Fibroblast of the aortic adventitia (primary cell): ENCODE results near the gene PF4V1. TPM values are rescaled to one million over a fixed set of nuclear protein-coding genes. Genes with fewer than 3 reads are reported as not detected.
"Not testable (repeated sequence)": the region's sequence is repeated elsewhere in the genome, so short reads cannot be mapped to it uniquely, and the experiment has no call there.

Source experiments
- DNase-seq: peaks from one replicate; pipeline ENCODE4 v3.0.0-alpha.2; 2010; ENCODE audit warnings: low read depth
- H3K4me3 ChIP-seq: 2 replicates; pipeline ENCODE4 v1.5.1; 2011; ENCODE audit warnings: low read depth, mild to moderate bottlenecking, control low read depth, low read length, moderate library complexity
- CTCF ChIP-seq: IDR thresholded peaks from 2 replicates; pipeline ENCODE4 v1.5.1; 2011; ENCODE audit warnings: mild to moderate bottlenecking, low read length, control low read depth, inconsistent platforms; ENCODE audit not compliant: insufficient read depth
- total RNA-seq: library from RNA; depleted of rRNA; stranded (reverse); fragments of >200 nt; gene quantifications from 2 replicates; pipeline ENCODE4 v1.2.3, GENCODE V29; 2012; ENCODE audit warnings: low replicate concordance

Gene PF4V1
- total RNA-seq, 1 donor, result not detected

- H3K4me3 ChIP-seq, result no peak overlapping the region
- DNase-seq, result peak; percentile 97
- no peak for TF ChIP-seq CTCF
These were observed 38.8 kb downstream of the PF4V1 start for GRCh38 chr4:73891739-73892405.

- no peak overlapping the region for H3K4me3 ChIP-seq
- no peak for DNase-seq
These were observed 39.9 kb downstream of the PF4V1 start for GRCh38 chr4:73892966-73893365.

GRCh38 chr4:73894001-73894400 lies 40.9 kb downstream of the PF4V1 start:
- TF ChIP-seq CTCF, result no peak
- H3K4me3 ChIP-seq, result no peak overlapping the region
- DNase-seq, result no peak

More at GRCh38 chr4:73892966-73893365, 39.9 kb downstream of the PF4V1 start:
- TF ChIP-seq CTCF, result no peak

- no peak overlapping the region for H3K4me3 ChIP-seq
- no peak for TF ChIP-seq CTCF
- no peak for DNase-seq
These were observed 42.4 kb downstream of the PF4V1 start for GRCh38 chr4:73895201-73896175.

GRCh38 chr4:73896416-73896815 lies 43.3 kb downstream of the PF4V1 start:
- TF ChIP-seq CTCF, result no peak
- no peak for DNase-seq
- H3K4me3 ChIP-seq, result no peak overlapping the region

- peak; percentile 99 for DNase-seq
- no peak for TF ChIP-seq CTCF
- no peak overlapping the region for H3K4me3 ChIP-seq
These were observed 44.5 kb downstream of the PF4V1 start for GRCh38 chr4:73897380-73898136.

GRCh38 chr4:73899338-73899737 lies 46.2 kb downstream of the PF4V1 start:
- H3K4me3 ChIP-seq, DNase-seq: not testable (repeated sequence)
